GM23338 (cell line): Measurements from ENCODE around the gene A3GALT2.

ENCODE experiments used
- CREB1 ChIP-seq: fragments of 250-450 bp; sonication (Bioruptor Pico); IDR thresholded peaks from 2 replicates; pipeline ENCODE4 v1.5.0; 2020; ENCODE audit warnings: low read depth, mild to moderate bottlenecking, moderate library complexity
- ETS1 ChIP-seq: IDR thresholded peaks from 2 replicates; pipeline ENCODE4 v1.6.1; 2016; ENCODE audit warnings: antibody characterized with exemption
- EZH2 ChIP-seq: fragments of 200-600 bp; sonication (generic); IDR thresholded peaks from one replicate; pipeline ENCODE4 v1.8.0; 2017; ENCODE audit warnings: antibody characterized with exemption, mild to moderate bottlenecking, low read depth; ENCODE audit not compliant: unreplicated experiment
- EZH2phosphoT487 ChIP-seq: fragments of 200-600 bp; sonication (generic); IDR thresholded peaks from one replicate; pipeline ENCODE4 v1.8.1; 2018; ENCODE audit warnings: antibody characterized with exemption; ENCODE audit not compliant: unreplicated experiment
- JUNB ChIP-seq: IDR thresholded peaks from one replicate; pipeline ENCODE4 v1.6.1; 2016; ENCODE audit warnings: antibody characterized with exemption; ENCODE audit not compliant: unreplicated experiment
- NANOG ChIP-seq: IDR thresholded peaks from 2 replicates; pipeline ENCODE4 v1.6.1; 2016; ENCODE audit warnings: antibody characterized with exemption, borderline replicate concordance
- POLR2AphosphoS5 ChIP-seq: IDR thresholded peaks from 2 replicates; pipeline ENCODE4 v1.6.1; 2016; ENCODE audit warnings: antibody characterized with exemption, low read depth
- STAT1 ChIP-seq: IDR thresholded peaks from one replicate; pipeline ENCODE4 v1.6.1; 2016; ENCODE audit warnings: antibody characterized with exemption; ENCODE audit not compliant: unreplicated experiment
- ZNF114 ChIP-seq: fragments of 250-450 bp; sonication (Bioruptor Pico); IDR thresholded peaks from 2 replicates; pipeline ENCODE4 v1.5.0; 2020; ENCODE audit warnings: mild to moderate bottlenecking, moderate library complexity
- ZNF331 ChIP-seq: fragments of 250-450 bp; sonication (Bioruptor Pico); IDR thresholded peaks from 2 replicates; pipeline ENCODE4 v1.5.0; 2020; ENCODE audit warnings: low read depth, mild to moderate bottlenecking, moderate library complexity
- TF ChIP-seq, protein P1 (sequence below), 2 experiments: fragments of 200-600 bp in 1 of 2; sonication (generic) in 1 of 2; conservative IDR thresholded peaks; 2 replicates each; pipeline versions ENCODE4 v1.5.1 to v1.6.1; 2016 to 2017; ENCODE audit warnings: antibody characterized with exemption in 2 of 2, low read depth in 2 of 2, mild to moderate bottlenecking in 2 of 2, moderate library complexity in 1 of 2
- TF ChIP-seq, protein P2 (sequence below): IDR thresholded peaks from one replicate; pipeline ENCODE4 v1.6.1; 2018; ENCODE audit warnings: antibody characterized with exemption; ENCODE audit not compliant: unreplicated experiment

- no peak for TF ChIP-seq ZNF331 (CRISPR knock-in tag)
- TF ChIP-seq, protein P1, sequence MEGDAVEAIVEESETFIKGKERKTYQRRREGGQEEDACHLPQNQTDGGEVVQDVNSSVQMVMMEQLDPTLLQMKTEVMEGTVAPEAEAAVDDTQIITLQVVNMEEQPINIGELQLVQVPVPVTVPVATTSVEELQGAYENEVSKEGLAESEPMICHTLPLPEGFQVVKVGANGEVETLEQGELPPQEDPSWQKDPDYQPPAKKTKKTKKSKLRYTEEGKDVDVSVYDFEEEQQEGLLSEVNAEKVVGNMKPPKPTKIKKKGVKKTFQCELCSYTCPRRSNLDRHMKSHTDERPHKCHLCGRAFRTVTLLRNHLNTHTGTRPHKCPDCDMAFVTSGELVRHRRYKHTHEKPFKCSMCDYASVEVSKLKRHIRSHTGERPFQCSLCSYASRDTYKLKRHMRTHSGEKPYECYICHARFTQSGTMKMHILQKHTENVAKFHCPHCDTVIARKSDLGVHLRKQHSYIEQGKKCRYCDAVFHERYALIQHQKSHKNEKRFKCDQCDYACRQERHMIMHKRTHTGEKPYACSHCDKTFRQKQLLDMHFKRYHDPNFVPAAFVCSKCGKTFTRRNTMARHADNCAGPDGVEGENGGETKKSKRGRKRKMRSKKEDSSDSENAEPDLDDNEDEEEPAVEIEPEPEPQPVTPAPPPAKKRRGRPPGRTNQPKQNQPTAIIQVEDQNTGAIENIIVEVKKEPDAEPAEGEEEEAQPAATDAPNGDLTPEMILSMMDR (conservative IDR thresholded peaks at IDR 0.05; ENCODE audit: low read depth in 2 of 2), result no peak
- no peak for TF ChIP-seq EZH2
- no peak for TF ChIP-seq CREB1 (CRISPR knock-in tag)
- TF ChIP-seq, protein P2, sequence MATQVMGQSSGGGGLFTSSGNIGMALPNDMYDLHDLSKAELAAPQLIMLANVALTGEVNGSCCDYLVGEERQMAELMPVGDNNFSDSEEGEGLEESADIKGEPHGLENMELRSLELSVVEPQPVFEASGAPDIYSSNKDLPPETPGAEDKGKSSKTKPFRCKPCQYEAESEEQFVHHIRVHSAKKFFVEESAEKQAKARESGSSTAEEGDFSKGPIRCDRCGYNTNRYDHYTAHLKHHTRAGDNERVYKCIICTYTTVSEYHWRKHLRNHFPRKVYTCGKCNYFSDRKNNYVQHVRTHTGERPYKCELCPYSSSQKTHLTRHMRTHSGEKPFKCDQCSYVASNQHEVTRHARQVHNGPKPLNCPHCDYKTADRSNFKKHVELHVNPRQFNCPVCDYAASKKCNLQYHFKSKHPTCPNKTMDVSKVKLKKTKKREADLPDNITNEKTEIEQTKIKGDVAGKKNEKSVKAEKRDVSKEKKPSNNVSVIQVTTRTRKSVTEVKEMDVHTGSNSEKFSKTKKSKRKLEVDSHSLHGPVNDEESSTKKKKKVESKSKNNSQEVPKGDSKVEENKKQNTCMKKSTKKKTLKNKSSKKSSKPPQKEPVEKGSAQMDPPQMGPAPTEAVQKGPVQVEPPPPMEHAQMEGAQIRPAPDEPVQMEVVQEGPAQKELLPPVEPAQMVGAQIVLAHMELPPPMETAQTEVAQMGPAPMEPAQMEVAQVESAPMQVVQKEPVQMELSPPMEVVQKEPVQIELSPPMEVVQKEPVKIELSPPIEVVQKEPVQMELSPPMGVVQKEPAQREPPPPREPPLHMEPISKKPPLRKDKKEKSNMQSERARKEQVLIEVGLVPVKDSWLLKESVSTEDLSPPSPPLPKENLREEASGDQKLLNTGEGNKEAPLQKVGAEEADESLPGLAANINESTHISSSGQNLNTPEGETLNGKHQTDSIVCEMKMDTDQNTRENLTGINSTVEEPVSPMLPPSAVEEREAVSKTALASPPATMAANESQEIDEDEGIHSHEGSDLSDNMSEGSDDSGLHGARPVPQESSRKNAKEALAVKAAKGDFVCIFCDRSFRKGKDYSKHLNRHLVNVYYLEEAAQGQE, result no peak
- no peak for TF ChIP-seq POLR2AphosphoS5
- TF ChIP-seq JUNB, result no peak
- TF ChIP-seq ETS1, result no peak
- no peak for TF ChIP-seq EZH2phosphoT487
- no peak for TF ChIP-seq STAT1
- no peak for TF ChIP-seq NANOG
- TF ChIP-seq ZNF114 (CRISPR knock-in tag), result no peak
Measured at GRCh38 chr1:33332357-33332789, 11.5 kb upstream of the A3GALT2 start.
